Dermis microvascular lymphatic vessel endothelial cell (primary cell): ENCODE measurements around the gene HMGCL. TPM values are rescaled to one million over a fixed set of nuclear protein-coding genes. Genes with fewer than 3 reads are reported as not detected.
A peak's percentile ranks its signal among the peaks of the same experiment; 100 is the strongest.
"Not testable (repeated sequence)": the region's sequence is repeated elsewhere in the genome, so short reads cannot be mapped to it uniquely, and the experiment has no call there.

Experiments used
- DNase-seq, 2 donors: peaks; one replicate each; pipeline versions ENCODE4 v3.0.0 to v3.0.0-alpha.2; 2010; ENCODE audit warnings: low read depth in 2 of 2
- total RNA-seq: library from RNA; depleted of rRNA; stranded (reverse); fragments of >200 nt; gene quantifications from 2 replicates; pipeline ENCODE4 v1.2.1, GENCODE V29; 2014

HMGCL gene
- total RNA-seq, 1 donor from 2014 or later = 37.7 TPM

DNA sequence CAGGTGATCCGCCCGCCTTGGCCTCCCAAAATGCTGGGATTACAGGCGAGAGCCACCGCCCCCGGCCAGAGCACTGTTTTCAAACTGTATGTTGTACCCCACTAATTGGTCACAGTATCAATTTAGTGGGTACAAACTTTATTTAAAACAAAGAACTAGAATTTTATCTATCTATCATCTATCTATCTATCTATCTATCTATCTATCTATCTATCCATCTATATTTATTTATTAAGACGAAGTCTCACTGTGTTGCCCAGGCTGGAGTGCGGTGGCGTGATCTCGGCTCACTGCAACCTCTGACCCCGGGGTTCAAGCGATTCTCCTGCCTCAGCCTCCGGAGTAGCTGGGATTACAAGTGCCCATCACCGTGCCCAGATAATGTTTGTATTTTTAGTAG is 1.4 kb upstream of the HMGCL start:
- DNase-seq = not testable (repeated sequence)

GRCh38 chr1:23825762-23826522 is 713 bp upstream of the HMGCL start:
- DNase-seq = no peak

- DNase-seq = no peak
Measured at GRCh38 chr1:23824711-23825075, 536 bp downstream of the HMGCL start.

GRCh38 chr1:23823767-23824166 is 1.5 kb downstream of the HMGCL start:
- DNase-seq = no peak

DNA sequence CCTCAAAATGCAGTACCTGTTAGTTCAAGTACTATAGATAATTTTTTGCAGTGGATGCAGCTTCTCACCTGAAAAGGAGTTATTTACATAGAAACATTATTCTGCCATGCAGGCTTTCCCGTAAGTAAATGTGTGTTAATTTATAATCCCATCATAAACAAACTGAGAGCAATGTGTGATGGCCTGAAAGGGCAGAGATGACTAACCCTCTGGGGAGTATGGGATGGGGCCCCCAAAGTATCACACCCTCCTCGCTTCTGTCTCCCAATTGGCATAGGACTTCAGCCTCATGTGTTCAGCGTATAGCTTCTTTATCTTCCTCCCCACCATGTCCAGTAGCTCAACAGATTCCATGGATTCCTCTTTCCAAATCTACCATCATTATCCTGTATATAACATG is 7.6 kb downstream of the HMGCL start:
- DNase-seq = no peak

DNA sequence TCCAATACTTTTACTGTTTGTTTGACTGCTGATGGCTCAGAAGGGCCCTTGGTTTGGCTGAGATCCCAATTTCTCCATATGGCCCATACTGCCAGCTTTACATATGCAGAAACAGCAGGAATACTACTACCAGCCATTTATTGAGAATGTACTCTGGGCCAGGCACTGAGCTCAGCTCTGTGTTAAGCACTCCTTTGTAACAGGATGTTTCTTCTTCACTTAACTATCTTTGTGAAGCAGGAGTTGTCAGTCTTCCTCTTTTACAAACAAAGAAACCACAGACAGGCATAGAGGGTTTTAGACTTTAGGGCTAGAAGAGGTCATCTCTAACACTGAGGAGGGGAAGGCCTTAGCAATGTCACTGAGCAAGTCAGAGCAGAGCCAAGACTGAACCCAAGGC is 8.3 kb downstream of the HMGCL start:
- DNase-seq = no peak

- DNase-seq = no peak
Measured at GRCh38 chr1:23816361-23816760, 8.9 kb downstream of the HMGCL start.

GRCh38 chr1:23814016-23814415 is 11.2 kb downstream of the HMGCL start:
- DNase-seq = no peak

GRCh38 chr1:23810818-23811540 is 14.2 kb downstream of the HMGCL start:
- DNase-seq = peak in 1 of 2 donors; percentile 57

DNA sequence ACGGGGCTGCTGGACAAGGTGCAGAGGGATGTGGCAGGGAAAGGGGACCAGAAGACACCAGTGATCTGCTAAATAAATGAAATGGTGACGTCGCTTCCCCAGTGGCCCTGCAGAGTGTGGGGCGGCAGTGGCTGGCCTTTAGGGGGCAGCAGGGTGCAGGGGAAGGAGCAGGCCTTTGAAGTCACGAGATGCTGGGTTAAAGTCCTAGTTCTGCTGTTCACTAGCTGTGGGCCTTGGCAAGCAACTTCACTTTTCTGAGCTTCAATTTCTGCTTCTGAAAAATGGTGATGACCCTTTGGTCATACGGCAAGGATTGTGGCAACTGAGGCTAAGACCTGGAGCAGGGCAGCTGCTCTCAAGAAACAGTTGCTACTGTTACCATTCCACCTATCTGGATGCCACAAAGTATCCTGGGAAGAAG is 15.5 kb downstream of the HMGCL start:
- peak; percentile 42 to 77 for DNase-seq

GRCh38 chr1:23807453-23807852 is 17.8 kb downstream of the HMGCL start:
- DNase-seq = no peak

DNA sequence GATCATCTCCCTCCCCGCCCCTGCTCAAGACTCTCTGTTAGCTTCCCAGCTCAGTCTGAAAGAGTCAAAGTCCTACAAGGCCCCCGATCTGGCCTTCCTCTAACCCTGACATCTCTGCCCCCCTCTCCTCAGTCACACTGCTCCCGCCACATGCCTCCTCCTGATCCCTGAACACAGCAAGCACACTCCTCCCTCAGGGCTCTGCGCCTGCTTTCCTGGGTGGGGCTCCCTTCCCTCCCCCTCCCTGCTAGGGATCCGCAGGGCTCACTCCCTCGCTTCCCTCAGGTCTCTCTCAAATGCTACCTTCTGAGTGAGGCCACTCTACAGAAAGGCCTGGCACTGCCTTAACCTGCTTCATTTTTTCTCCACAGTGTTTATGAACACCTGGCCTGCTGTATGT is 18.9 kb downstream of the HMGCL start:
- no peak for DNase-seq

DNA sequence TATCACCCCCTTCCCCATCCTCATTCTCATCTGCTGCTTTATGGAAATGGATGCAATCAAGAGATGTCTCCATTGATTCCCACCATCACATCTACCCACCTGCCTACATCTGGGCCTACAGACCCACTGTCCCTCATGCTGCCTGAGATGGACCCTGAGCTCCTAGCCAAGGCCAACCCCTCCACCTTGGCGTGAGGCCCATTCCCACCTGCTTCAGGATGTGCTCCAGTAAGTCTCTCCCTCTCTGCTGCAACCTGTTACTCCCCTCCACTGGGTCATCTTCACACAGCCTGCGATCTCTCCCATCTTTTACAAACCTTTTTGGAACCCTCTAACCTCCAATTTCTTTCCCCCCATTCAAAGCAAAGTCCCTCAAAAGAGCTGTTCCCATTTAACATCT is 20.2 kb downstream of the HMGCL start:
- DNase-seq = no peak

DNA sequence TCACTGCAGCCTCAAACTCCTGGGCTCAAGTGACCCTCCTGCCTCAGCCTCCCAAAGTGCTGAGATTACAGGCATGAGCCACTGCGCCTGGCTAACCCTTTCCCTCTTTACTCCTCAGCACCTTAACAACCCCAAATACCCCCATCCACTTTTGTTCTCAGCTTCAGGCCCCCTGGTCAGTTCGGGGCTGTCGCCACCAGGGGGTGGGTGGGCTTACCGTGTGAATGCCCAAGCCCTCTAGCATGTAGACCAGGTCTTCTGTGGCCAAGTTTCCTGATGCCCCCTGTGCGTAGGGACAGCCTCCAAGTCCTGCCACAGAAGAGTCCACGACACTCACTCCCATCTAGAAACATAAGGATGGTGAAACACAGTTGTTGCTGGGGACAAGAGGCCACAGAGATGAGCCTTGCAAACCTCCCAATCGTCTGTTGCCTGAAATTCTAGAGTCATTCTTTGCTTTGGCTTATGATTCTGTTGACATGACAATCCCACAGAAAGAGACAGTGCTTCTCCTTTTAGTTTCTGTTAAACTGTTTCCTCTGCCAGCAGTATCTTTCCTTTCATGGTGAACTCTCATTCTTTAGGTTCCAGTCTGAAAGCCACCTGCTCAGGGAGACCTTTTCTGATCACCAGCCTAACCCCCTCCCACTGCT is 20.9 kb downstream of the HMGCL start:
- DNase-seq = no peak

DNA sequence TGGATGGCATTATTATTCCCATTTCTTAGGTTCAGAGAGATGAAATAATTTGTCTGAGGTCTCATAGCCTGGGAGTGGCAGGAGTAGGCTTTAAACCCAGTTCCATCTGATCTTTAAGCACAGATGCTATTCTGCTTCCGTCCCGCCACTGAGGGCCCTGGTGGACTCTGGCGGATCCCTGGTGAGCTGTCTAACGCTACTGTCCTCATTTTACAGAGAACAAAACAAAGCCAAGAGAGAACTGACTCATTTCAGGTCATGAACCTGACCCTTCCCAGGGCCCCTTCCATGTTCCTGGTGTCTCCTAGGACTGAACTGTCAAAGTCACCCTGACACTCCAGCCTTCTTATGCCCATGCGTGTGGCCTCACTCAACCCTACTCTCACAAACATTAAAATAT is 21.6 kb downstream of the HMGCL start:
- no peak for DNase-seq

DNA sequence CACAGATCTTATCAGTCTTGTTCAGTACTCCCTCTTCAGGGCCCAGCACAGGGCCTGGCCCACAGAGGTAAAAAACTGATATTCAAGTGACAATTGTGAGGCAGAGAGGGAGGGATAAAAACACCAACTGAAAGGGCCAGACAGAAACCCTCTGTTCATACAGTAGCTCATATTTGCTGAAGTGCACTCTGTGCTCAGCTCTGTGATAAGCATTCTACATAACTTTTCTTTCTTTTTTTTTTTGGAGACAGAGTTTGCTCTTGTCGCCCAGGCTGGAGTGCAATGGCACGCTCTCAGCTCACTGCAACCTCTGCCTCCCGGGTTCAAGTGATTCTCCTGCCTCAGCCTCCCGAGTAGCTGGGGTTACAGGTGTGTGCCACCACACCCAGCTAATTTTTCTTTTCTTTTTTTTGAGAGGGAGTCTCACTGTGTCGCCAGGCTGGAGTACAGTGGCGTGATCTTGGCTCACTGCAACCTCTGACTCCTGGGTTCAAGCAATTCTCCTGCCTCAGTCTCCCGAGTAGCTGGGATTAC is 22.4 kb downstream of the HMGCL start:
- DNase-seq = not testable (repeated sequence)

DNA sequence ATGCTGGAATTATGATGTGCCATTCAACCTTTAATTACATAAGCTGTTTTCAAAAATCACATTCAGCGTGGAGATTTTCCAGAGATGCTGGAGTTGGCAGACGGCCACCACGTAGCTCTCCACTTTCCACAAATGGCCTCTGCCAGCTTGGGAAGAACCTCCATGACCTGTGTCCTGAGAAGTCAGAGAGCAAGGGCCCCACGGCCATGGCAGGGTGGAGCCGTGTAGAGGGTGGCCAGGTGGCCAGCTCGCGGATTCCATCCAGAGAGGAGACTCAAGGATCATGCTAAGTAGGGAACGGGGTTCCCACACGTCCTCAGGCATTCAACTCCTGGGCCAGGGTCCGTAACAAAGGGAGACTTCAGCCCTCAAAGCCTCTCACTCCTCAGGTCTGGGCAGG is 23.4 kb downstream of the HMGCL start:
- DNase-seq = no peak

DNA sequence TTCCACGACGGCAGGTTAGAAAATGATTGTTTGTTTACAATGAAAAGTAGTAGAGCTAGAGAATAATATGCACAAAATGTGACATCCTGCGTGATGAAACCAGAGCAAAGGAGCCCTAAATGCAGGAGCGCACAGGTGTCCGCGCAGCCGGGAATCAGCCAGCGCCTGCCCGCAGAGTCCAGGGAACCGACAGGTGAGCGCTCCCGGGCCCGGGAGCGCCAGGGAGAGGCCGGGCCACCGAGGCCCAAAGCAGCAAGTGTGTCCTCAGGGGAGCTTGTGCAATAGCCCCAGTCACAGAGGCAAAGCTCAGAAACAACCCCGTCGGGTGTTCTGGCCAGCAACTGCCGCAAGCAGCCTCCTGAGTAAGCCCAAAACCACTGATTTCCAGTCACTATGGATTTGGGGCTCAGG is 23.9 kb downstream of the HMGCL start:
- DNase-seq = no peak

GRCh38 chr1:23800400-23801337 is 24.6 kb downstream of the HMGCL start, which contains the start of gene GALE:
Gene GALE, minus strand, starts transcription at chr1:23800754. Its CDS starts 1,747 bp downstream, at chr1:23799007.
- peak; percentile 89 to 96 for DNase-seq

- peak in 1 of 2 donors; percentile 89 for DNase-seq
Measured at GRCh38 chr1:23799570-23800399, 25.4 kb downstream of the HMGCL start.
